LNCaP clone FGC (cell line): ENCODE measurements around the gene SCYL1.

Experiments used
- DNase-seq: peaks from one replicate; pipeline ENCODE4 v3.0.0-alpha.2; 2011; ENCODE audit warnings: low read depth
- H3K4me3 ChIP-seq: 2 replicates; pipeline ENCODE4 v1.5.1; 2011; ENCODE audit warnings: mild to moderate bottlenecking, low read depth, low read length, control low read depth
- TF ChIP-seq, protein P1 (sequence below): IDR thresholded peaks from 2 replicates; pipeline ENCODE4 v1.5.1; 2012; ENCODE audit warnings: mild to moderate bottlenecking; ENCODE audit not compliant: control insufficient read depth, insufficient read depth; ENCODE audit errors: extremely low read depth

Gene SCYL1

GRCh38 chr11:65557280-65558001 is 32.6 kb downstream of the SCYL1 start:
- peak overlapping the region; percentile 49 for H3K4me3 ChIP-seq
- DNase-seq: no peak
- TF ChIP-seq, protein P1, sequence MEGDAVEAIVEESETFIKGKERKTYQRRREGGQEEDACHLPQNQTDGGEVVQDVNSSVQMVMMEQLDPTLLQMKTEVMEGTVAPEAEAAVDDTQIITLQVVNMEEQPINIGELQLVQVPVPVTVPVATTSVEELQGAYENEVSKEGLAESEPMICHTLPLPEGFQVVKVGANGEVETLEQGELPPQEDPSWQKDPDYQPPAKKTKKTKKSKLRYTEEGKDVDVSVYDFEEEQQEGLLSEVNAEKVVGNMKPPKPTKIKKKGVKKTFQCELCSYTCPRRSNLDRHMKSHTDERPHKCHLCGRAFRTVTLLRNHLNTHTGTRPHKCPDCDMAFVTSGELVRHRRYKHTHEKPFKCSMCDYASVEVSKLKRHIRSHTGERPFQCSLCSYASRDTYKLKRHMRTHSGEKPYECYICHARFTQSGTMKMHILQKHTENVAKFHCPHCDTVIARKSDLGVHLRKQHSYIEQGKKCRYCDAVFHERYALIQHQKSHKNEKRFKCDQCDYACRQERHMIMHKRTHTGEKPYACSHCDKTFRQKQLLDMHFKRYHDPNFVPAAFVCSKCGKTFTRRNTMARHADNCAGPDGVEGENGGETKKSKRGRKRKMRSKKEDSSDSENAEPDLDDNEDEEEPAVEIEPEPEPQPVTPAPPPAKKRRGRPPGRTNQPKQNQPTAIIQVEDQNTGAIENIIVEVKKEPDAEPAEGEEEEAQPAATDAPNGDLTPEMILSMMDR: no peak

GRCh38 chr11:65558002-65558929 is 33.4 kb downstream of the SCYL1 start, which contains the start of gene LTBP3:
Gene LTBP3 (minus strand): TSS chr11:65558359. CDS start chr11:65557959, 400 bp downstream.
- DNase-seq: no peak
- TF ChIP-seq, protein P1: peak; percentile 10; the same call in 1 of the 2 replicates
- H3K4me3 ChIP-seq: peak within 1 kb of the TSS; percentile 49

DNA sequence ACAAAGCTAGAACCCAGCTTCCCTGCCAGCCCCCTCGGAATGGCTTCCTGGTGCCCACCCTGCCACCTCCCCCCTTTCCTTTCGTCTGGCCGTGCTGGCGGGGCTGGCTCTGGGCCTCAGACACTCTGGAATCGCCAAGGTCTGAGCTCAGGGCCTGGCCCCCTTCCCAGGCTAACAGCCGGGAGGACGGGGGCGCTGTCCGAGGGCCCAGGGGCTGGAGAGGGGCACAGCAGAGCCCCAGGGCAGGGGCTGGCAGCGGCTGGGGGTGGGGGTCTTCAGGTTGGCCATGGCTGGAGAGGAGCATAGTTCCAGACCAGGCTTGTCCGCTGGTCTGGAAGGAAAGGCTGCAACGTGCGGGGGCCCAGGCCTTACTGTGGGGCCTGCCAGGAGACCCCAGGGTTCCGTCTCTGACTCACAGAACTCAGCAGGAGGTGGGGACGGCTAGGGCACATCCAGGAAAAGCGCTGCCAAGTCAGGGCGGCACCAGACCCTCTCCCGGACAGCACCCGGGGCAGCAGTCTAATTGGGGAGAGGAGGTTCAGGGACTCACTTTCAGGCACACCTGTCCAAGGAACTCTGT is 34.1 kb downstream of the SCYL1 start:
- peak overlapping the region; percentile 48 for H3K4me3 ChIP-seq
- no peak for DNase-seq
- TF ChIP-seq, protein P1: 0 out of 2 replicates have a peak, but pooled peaks have one; percentile 8

GRCh38 chr11:65559535-65559934 is 34.7 kb downstream of the SCYL1 start:
- TF ChIP-seq, protein P1: no peak
- H3K4me3 ChIP-seq: no peak overlapping the region
- DNase-seq: no peak

DNA sequence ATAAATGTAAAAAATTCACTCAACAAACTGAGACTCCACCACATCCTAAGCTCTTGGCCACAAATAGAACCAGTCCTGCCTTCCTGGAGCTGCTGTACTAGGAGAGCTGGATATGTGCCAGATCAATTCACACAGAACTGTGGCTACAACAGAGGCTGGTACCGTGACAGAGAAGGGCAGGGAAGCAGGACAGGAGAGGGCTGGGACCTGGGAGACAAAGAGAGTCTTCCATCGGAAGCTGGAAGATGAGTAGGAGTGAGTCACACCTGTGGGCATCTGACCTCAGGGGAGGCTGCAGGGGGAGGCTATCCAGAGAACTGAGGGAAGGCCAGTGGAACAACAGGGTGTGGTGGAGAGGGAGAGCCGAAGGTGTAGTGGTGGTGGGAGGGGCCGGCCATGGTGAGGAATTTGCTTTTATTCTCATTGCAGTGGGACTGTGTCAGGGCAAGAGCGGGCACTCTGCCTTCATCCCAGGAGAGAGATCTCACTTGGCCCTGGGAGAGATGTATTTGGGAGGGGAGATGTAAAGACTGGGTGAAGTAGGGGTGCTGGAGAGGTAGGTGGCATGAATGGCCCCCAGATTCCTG is 35.2 kb downstream of the SCYL1 start:
- no peak for DNase-seq
- H3K4me3 ChIP-seq: no peak overlapping the region
- TF ChIP-seq, protein P1: no peak
